Measurements from ENCODE around the gene SUN1. TPM values are rescaled to one million over a fixed set of nuclear protein-coding genes. Genes with fewer than 3 reads are reported as not detected.
"Not testable (repeated sequence)": the region's sequence is repeated elsewhere in the genome, so short reads cannot be mapped to it uniquely, and the experiment has no call there.

Gene SUN1
- total and polyA plus RNA-seq, 7 donors, result 52.5 to 159 (median 132) TPM

- Histone ChIP-seq H3K27ac (no peak overlapping the region), H3K4me3 (no peak overlapping the region), H3K4me1 (no peaks in the 10 kb centered on the region), H3K36me3 (ENCODE audit: insufficient read depth in 1 of 2, low read depth in 1 of 2) (no peaks in the 10 kb centered on the region), H3K9me3 (no peaks in the 10 kb centered on the region), H3K27me3 (ENCODE audit: insufficient read depth in 3 of 3, low read length in 2 of 3) (peaks cover 0 to 53% (median 6%) of the 10 kb centered on the region in 3 donors)
- ATAC-seq (no peak), DNase-seq (peak in 1 of 2 donors; percentile 54)
- WGBS, 3 donors, result 46 to 59% (median 50%) methylated on average over 49 of the region's 49 CpGs
- TF ChIP-seq, protein P1, sequence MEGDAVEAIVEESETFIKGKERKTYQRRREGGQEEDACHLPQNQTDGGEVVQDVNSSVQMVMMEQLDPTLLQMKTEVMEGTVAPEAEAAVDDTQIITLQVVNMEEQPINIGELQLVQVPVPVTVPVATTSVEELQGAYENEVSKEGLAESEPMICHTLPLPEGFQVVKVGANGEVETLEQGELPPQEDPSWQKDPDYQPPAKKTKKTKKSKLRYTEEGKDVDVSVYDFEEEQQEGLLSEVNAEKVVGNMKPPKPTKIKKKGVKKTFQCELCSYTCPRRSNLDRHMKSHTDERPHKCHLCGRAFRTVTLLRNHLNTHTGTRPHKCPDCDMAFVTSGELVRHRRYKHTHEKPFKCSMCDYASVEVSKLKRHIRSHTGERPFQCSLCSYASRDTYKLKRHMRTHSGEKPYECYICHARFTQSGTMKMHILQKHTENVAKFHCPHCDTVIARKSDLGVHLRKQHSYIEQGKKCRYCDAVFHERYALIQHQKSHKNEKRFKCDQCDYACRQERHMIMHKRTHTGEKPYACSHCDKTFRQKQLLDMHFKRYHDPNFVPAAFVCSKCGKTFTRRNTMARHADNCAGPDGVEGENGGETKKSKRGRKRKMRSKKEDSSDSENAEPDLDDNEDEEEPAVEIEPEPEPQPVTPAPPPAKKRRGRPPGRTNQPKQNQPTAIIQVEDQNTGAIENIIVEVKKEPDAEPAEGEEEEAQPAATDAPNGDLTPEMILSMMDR (IDR thresholded peaks at IDR 0.05), result no peak
- intact Hi-C loops (cut with DNase I), result loop anchor here in 1 of 2 donors (5.0 kb wide), 2 partner anchors 50 to 160 kb away; no protein-coding TSS in a partner anchor
These were observed 75.1 kb downstream of the SUN1 start for GRCh38 chr7:907158-907980.

DNA sequence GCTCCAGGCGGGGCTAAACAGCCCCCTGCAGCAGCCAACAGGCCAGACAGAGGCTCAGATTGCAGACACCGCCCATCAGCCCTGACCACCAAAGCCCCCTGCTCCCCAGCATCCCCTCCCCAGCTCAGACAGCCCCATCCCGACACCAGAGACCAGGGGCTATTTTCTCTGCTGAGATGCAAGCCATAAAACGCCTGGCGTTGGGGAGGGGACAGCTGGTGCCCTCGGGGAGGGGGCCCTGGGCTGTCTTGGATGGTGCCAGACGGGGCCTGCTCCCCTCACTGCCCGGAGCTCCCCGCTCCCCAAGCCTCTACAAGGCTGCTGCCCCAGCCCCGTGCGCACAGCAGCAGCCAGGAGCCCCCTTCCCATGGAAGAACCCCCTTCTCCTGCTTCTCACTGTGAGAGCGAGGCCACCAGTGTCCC, 75.9 kb downstream of the SUN1 start:
- Histone ChIP-seq H3K27me3 (ENCODE audit: insufficient read depth in 3 of 3, low read length in 2 of 3) (peaks cover 0 to 48% (median 6%) of the 10 kb centered on the region in 3 donors), H3K4me1 (no peaks in the 10 kb centered on the region), H3K27ac (no peak overlapping the region), H3K9me3 (no peaks in the 10 kb centered on the region), H3K36me3 (ENCODE audit: insufficient read depth in 1 of 2, low read depth in 1 of 2) (no peaks in the 10 kb centered on the region), H3K4me3 (no peak overlapping the region)
- WGBS, 3 donors, result 75 to 76% (median 76%) methylated on average over 10 to 12 of the region's 12 CpGs
- DNase-seq, result no peak
- ATAC-seq, result no peak
- intact Hi-C loops (cut with DNase I), result loop anchor here in 1 of 2 donors (5.0 kb wide), 2 partner anchors 49 to 159 kb away; no protein-coding TSS in a partner anchor
- TF ChIP-seq, protein P1 (IDR thresholded peaks at IDR 0.05), result no peak

- not testable (repeated sequence) for H3K9me3 ChIP-seq; H3K36me3 ChIP-seq (ENCODE audit: insufficient read depth in 1 of 2, low read depth in 1 of 2); H3K27ac ChIP-seq; H3K4me1 ChIP-seq
- Histone ChIP-seq H3K27me3 (ENCODE audit: insufficient read depth in 3 of 3, low read length in 2 of 3) (peaks cover 0 to 42% (median 4%) of the 10 kb centered on the region in 3 donors), H3K4me3 (peak overlapping the region; percentile 51)
- intact Hi-C loops (cut with DNase I), result loop anchor here in 1 of 2 donors (5.0 kb wide), 2 partner anchors 49 to 159 kb away; no protein-coding TSS in a partner anchor
- peak; percentile 78 to 92 (median 85) for ATAC-seq
- TF ChIP-seq, protein P1 (IDR thresholded peaks at IDR 0.05), result peak; percentile 66
- WGBS, 3 donors, result 16 to 42% (median 24%) methylated on average over 33 to 63 of the region's 73 CpGs
- peak; percentile 75 to 82 for DNase-seq
These were observed 76.5 kb downstream of the SUN1 start for GRCh38 chr7:908591-909357.

- peak overlapping the region; percentile 51 for H3K4me3 ChIP-seq
- ATAC-seq (peak in 3 of 4 donors; percentile 50 to 65 (median 59)), DNase-seq (peak; percentile 72 to 79)
- H3K36me3 ChIP-seq (ENCODE audit: insufficient read depth in 1 of 2, low read depth in 1 of 2), result no peaks in the 10 kb centered on the region
- peaks cover 0 to 33% (median 2%) of the 10 kb centered on the region in 3 donors for H3K27me3 ChIP-seq (ENCODE audit: insufficient read depth in 3 of 3, low read length in 2 of 3)
- H3K27ac ChIP-seq, result no peak overlapping the region
- H3K9me3 ChIP-seq, result no peaks in the 10 kb centered on the region
- intact Hi-C loops (cut with DNase I), result loop anchor here in 1 of 2 donors (5.0 kb wide), 2 partner anchors 48 to 158 kb away; no protein-coding TSS in a partner anchor
- TF ChIP-seq, protein P1 (IDR thresholded peaks at IDR 0.05), result no peak
- WGBS, 3 donors, result 28 to 40% (median 35%) methylated on average over 50 to 56 of the region's 58 CpGs
- H3K4me1 ChIP-seq, result no peaks in the 10 kb centered on the region
These were observed 77.4 kb downstream of the SUN1 start for GRCh38 chr7:909358-910329.

Measured in psoas muscle (tissue), 8 donors.